Coronary artery (tissue), 2 donors: ENCODE measurements around the gene HMBS.
A peak's percentile ranks its signal among the peaks of the same experiment; 100 is the strongest.

ENCODE experiments used
- DNase-seq: peaks from one replicate; pipeline ENCODE4 v3.0.0-alpha.2; 2017; ENCODE audit warnings: low spot score
- H3K27ac ChIP-seq, 2 donors: fragments of 200-600 bp; sonication (generic); one replicate each; pipeline ENCODE4 v1.5.1; 2016 to 2019
- H3K4me3 ChIP-seq: fragments of 200-600 bp; sonication (generic); 2 replicates; pipeline ENCODE4 v1.5.1; 2016; ENCODE audit warnings: mild to moderate bottlenecking, moderate library complexity
- CTCF ChIP-seq: fragments of 200-600 bp; sonication (generic); IDR thresholded peaks from one replicate; pipeline ENCODE4 v1.5.1; 2019; ENCODE audit warnings: antibody characterized with exemption

HMBS gene

GRCh38 chr11:119110439-119110838 lies 25.8 kb downstream of the HMBS start:
- no peak for DNase-seq
- H3K27ac ChIP-seq = no peak overlapping the region
- no peak for TF ChIP-seq CTCF
- H3K4me3 ChIP-seq = no peak overlapping the region

DNA sequence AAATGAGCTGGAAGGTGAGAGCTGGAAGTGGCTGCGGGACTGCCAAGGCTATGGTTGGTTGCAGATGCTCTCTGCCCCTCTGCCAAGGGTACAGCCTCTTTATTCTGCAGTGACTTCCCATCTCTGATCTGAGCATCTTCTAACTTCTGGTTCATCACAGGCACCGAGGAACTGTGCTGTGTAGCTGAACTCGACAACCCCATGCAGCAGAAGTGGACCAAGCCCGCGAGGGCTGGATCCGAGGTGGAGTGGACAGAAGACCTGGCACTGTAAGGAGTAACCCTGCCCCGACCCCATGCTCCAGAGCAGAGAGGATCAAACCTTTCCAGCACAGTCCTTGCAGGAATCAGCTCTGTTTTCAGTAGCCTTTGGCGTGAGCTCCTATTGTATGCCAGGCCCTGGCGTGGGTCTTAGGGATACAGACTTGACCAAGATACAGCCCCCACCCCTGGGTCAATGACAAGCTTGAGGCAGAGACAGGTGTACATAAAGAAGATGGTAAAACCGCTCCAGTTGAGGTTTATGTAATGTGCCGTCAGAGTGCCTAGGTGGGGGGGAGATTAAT lies 26.8 kb downstream of the HMBS start:
- DNase-seq = no peak
- no peak for TF ChIP-seq CTCF
- Histone ChIP-seq H3K4me3 (no peak overlapping the region), H3K27ac (no peak overlapping the region)

DNA sequence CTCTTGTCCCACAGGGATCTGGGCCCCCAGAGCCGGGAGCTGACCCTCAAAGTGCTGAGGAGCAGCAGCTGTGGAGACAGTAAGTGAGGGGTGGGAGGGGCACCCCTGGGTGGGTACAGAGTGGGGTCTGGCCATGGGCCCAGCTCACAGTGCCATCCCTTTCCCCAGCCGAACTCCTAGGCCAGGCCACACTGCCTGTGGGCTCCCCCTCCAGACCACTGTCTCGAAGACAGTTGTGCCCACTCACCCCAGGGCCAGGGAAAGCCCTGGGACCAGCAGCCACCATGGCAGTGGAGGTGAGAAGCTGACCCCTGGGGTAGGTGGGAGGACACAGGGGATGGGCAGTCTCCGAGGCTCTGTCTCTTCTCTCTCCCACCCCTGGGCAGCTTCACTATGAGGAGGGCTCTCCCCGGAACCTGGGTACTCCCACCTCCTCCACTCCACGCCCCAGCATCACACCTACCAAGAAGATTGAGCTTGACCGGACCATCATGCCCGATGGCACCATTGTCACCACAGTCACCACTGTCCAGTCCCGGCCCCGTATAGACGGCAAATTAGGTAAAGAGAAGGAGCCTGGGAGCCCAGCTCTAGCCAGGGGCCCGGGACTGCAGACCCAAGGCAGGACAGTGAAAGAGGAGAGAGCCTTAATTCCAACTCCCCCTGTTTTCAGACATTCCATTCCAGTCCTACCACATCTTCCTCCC lies 27.8 kb downstream of the HMBS start:
- no peak for DNase-seq
- Histone ChIP-seq H3K4me3 (no peak overlapping the region), H3K27ac (no peak overlapping the region)
- TF ChIP-seq CTCF = no peak

DNA sequence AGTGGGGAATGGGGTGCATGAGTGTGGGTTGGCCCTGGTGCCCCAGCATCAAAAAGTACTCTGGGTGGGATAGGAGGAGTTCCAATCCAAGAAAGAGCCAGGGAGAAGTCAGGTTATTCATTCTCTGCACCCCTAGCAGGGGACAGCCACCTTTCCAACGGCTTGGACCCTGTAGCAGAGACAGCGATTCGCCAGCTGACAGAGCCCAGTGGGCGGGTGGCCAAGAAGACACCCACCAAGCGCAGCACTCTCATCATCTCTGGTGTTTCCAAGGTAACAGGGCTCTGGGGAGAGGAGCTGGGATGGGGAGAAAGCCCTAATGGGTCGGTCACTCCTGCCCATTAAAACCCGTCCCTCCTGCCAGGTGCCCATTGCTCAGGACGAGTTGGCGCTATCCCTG lies 29.0 kb downstream of the HMBS start:
- no peak overlapping the region for H3K4me3 ChIP-seq
- DNase-seq = peak; percentile 58
- TF ChIP-seq CTCF = no peak
- H3K27ac ChIP-seq = no peak overlapping the region

DNA sequence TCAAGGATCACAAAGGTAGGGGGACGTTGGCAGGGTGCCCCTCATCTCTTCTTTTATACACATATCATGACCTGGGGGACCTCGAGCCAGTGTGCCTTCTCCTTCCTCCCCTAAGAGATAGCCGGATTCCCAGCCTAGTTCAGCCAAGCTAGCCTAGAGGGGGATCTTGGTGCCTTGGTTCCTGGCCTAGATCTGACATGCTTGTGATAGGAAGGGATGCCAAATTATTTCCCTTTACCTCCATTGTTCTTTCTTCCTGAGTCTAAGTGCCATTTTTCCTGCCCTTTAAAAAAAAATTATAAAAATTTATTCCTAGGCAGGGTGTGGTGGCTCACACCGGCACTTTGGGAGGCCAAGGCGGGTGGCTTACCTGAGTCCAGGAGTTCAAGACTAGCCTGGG lies 29.7 kb downstream of the HMBS start:
- no peak overlapping the region for H3K27ac ChIP-seq

GRCh38 chr11:119115484-119116234 lies 31.0 kb downstream of the HMBS start:
- DNase-seq = peak; percentile 29
- Histone ChIP-seq H3K4me3 (no peak overlapping the region), H3K27ac (peak overlapping the region in 1 of 2 donors; percentile 64)
- TF ChIP-seq CTCF = no peak

More for the DNA sequence above, 29.7 kb downstream of the HMBS start:
- H3K4me3 ChIP-seq = no peak overlapping the region
- TF ChIP-seq CTCF = no peak
- DNase-seq = no peak
